Type B pancreatic cell (in vitro differentiated cells): ENCODE measurements around the gene BAD. TPM values are rescaled to one million over a fixed set of nuclear protein-coding genes. Genes with fewer than 3 reads are reported as not detected.

ENCODE experiments used
- DNase-seq: peaks from one replicate; pipeline ENCODE4 v3.0.0; 2021; ENCODE audit warnings: mixed read lengths; ENCODE audit not compliant: unreplicated experiment; ENCODE audit errors: extremely low spot score
- H3K27ac Mint-ChIP-seq: 2 replicates; pipeline ENCODE4 v1.8.0; 2021; ENCODE audit warnings: mild to moderate bottlenecking, mixed read lengths
- H3K27me3 Mint-ChIP-seq: 2 replicates; pipeline ENCODE4 v1.8.0; 2021; ENCODE audit warnings: mixed read lengths
- H3K36me3 Mint-ChIP-seq: 2 replicates; pipeline ENCODE4 v1.8.0; 2021; ENCODE audit warnings: mixed read lengths
- H3K4me1 Mint-ChIP-seq: one replicate; pipeline ENCODE4 v1.8.0; 2021; ENCODE audit warnings: mixed read lengths; ENCODE audit not compliant: unreplicated experiment
- H3K4me3 Mint-ChIP-seq: 2 replicates; pipeline ENCODE4 v1.8.0; 2021; ENCODE audit warnings: mild to moderate bottlenecking, mixed read lengths
- H3K9me3 Mint-ChIP-seq: 2 replicates; pipeline ENCODE4 v1.8.0; 2021; ENCODE audit warnings: mixed read lengths
- CTCF ChIP-seq: fragments of 200-600 bp; sonication (generic); conservative IDR thresholded peaks from 2 replicates; pipeline ENCODE4 v1.5.0; 2021; ENCODE audit warnings: antibody characterized with exemption, mild to moderate bottlenecking
- total RNA-seq: library from RNA; stranded (reverse); gene quantifications from 2 replicates; pipeline ENCODE4 v1.2.1, GENCODE V29; 2021; ENCODE audit warnings: low replicate concordance

BAD gene
- total RNA-seq, 1 donor from 2014 or later: 48.7 TPM

GRCh38 chr11:64267207-64267945, 17.1 kb downstream of the BAD start:
- TF ChIP-seq CTCF: no peak
- H3K9me3 Mint-ChIP-seq: no peaks in the 10 kb centered on the region
- H3K27ac Mint-ChIP-seq: peak overlapping the region; percentile 99

GRCh38 chr11:64266339-64266738, 18.1 kb downstream of the BAD start:
- DNase-seq: no peak
- Mint-ChIP-seq H3K27me3 (peaks cover 5% of the 10 kb centered on the region), H3K27ac (no peak overlapping the region), H3K9me3 (no peaks in the 10 kb centered on the region), H3K4me3 (no peak overlapping the region), H3K36me3 (peaks cover 4% of the 10 kb centered on the region), H3K4me1 (peaks cover 11% of the 10 kb centered on the region)
- no peak for TF ChIP-seq CTCF

More at GRCh38 chr11:64267207-64267945, 17.1 kb downstream of the BAD start:
- H3K4me1 Mint-ChIP-seq: peaks cover 17% of the 10 kb centered on the region
- DNase-seq: no peak
- H3K36me3 Mint-ChIP-seq: peaks cover 4% of the 10 kb centered on the region
- no peak overlapping the region for H3K4me3 Mint-ChIP-seq
- H3K27me3 Mint-ChIP-seq: peaks cover 5% of the 10 kb centered on the region

GRCh38 chr11:64265176-64266160, 19.0 kb downstream of the BAD start:
- no peak overlapping the region for H3K4me3 Mint-ChIP-seq
- H3K36me3 Mint-ChIP-seq: peaks cover 4% of the 10 kb centered on the region
- no peaks in the 10 kb centered on the region for H3K9me3 Mint-ChIP-seq
- H3K4me1 Mint-ChIP-seq: peaks cover 11% of the 10 kb centered on the region
- peaks cover 5% of the 10 kb centered on the region for H3K27me3 Mint-ChIP-seq
- no peak for TF ChIP-seq CTCF
- no peak for DNase-seq
- no peak overlapping the region for H3K27ac Mint-ChIP-seq

DNA sequence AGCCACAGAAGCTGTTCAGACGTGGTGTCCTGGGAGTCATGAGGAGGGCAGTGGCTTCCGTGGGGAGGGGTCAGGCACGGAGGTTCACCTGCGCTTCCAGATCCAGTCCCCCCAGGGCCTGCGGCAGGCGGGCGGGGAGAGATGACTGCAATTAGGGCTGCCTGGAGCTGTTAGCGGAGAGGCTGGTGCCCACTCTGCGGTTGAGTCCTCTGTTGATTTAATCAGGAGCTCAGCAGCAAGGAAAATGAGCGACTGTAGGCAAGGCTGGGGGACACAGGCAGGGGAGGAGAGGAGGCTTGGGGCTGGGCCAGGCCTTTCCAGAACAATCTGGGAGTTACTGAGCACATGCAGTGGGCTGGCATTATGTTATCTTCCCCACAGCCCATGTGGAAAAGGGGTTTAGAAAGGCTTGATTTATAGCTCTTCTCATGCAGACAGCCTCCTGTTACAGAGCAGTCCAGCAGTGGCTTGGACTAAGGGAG, 20.1 kb downstream of the BAD start:
- Mint-ChIP-seq H3K36me3 (peaks cover 13% of the 10 kb centered on the region), H3K9me3 (no peaks in the 10 kb centered on the region), H3K27ac (peak overlapping the region; percentile 43), H3K27me3 (no peaks in the 10 kb centered on the region), H3K4me1 (peaks cover 11% of the 10 kb centered on the region), H3K4me3 (no peak overlapping the region)
- no peak for DNase-seq
- no peak for TF ChIP-seq CTCF

DNA sequence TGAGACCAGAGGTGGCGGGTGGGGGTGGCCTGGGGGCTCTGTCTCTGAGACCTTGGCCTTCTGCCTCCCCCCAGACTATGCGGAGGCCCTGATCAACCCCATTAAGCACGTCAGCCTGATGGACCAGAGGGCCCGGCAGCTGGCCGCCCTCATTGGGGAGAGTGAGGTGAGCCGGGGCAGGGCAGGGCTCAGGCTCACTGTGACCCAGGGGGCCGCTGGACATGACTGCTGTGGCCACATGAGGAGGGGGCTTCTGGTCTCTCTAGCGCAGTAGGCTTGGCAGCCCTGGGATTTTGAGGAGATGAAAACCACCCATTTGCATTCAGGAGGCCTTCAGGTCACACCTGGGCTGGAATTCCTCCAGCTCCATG, 20.5 kb downstream of the BAD start:
- no peak overlapping the region for H3K4me3 Mint-ChIP-seq
- H3K9me3 Mint-ChIP-seq: no peaks in the 10 kb centered on the region
- H3K27ac Mint-ChIP-seq: peak overlapping the region; percentile 43

More for the DNA sequence above, 20.5 kb downstream of the BAD start:
- Mint-ChIP-seq H3K36me3 (peaks cover 14% of the 10 kb centered on the region), H3K4me1 (peaks cover 8% of the 10 kb centered on the region), H3K27me3 (no peaks in the 10 kb centered on the region)
- no peak for TF ChIP-seq CTCF
- DNase-seq: no peak
